BJ (cell line): Measurements from ENCODE around the gene CC2D2A. TPM values are rescaled to one million over a fixed set of nuclear protein-coding genes. Genes with fewer than 3 reads are reported as not detected.

Source experiments
- CTCF ChIA-PET: fragments of 350-600 bp; formaldehyde crosslinking; extraction: SDS; loops from one replicate; lab custom pipeline; 2021; ENCODE audit warnings: antibody characterized with exemption, inconsistent platforms; lab: Yijun Ruan, JAX
- POLR2A ChIA-PET: fragments of 300-600 bp; sonication (Branson Sonifier 250); formaldehyde crosslinking; extraction: SDS; loops from one replicate; lab custom pipeline; 2021; ENCODE audit warnings: antibody characterized with exemption; lab: Charles Lee
- DNase-seq: peaks from one replicate; pipeline ENCODE4 v3.0.0-alpha.2; 2011; ENCODE audit warnings: low read depth
- H3K27me3 ChIP-seq: 2 replicates; pipeline ENCODE4 v1.6.0; 2011; ENCODE audit warnings: low read length; ENCODE audit not compliant: control insufficient read depth, insufficient read depth
- H3K36me3 ChIP-seq: 2 replicates; pipeline ENCODE4 v1.5.1; 2011; ENCODE audit warnings: low read length; ENCODE audit not compliant: control insufficient read depth, insufficient read depth
- H3K4me3 ChIP-seq: 2 replicates; pipeline ENCODE4 v1.5.1; 2011; ENCODE audit warnings: low read depth, mild to moderate bottlenecking, control low read depth, low read length
- CTCF ChIP-seq: IDR thresholded peaks from 2 replicates; pipeline ENCODE4 v1.5.1; 2011; ENCODE audit warnings: low read depth, mild to moderate bottlenecking, control low read depth, inconsistent platforms, low read length, moderate library complexity; ENCODE audit not compliant: insufficient read depth
- polyA plus RNA-seq: library from polyadenylated mRNA; depleted of rRNA; stranded (reverse); fragments of >200 nt; gene quantifications from 2 replicates; pipeline ENCODE4 v1.2.3, GENCODE V29; 2011

The CC2D2A gene
- polyA plus RNA-seq, 1 experiment, result 10.0 TPM

DNA sequence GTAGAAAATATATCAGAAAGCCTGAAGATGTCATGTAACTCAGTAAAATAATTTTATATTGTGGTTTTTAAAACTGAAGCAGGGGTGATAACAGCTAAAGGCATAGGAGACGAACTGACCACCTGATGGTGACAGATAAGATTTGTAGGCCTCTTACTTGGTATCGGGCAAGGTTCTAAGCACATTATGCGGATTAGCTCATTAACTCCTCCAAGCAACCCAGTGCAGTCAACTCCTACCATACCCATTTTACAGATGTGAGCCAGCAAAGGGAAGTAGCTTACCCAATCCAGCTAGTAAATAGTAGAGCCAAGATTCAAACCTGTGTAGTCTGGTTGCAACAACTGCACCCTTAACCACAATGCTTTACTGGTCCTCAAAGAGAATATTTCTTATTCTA, 62.1 kb downstream of the CC2D2A start:
- ChIA-PET POLR2A (no interaction called here), CTCF (interaction anchor here (1.2 kb wide), 1 partner anchor 9 kb away, joined by 3 read pairs; no protein-coding TSS in a partner anchor)
- DNase-seq, result no peak
- no peaks in the 10 kb centered on the region for H3K27me3 ChIP-seq
- no peak for TF ChIP-seq CTCF
- H3K36me3 ChIP-seq, result no peaks in the 10 kb centered on the region
- no peak overlapping the region for H3K4me3 ChIP-seq

GRCh38 chr4:15533817-15534216, 64.1 kb downstream of the CC2D2A start:
- POLR2A ChIA-PET, result no interaction called here

DNA sequence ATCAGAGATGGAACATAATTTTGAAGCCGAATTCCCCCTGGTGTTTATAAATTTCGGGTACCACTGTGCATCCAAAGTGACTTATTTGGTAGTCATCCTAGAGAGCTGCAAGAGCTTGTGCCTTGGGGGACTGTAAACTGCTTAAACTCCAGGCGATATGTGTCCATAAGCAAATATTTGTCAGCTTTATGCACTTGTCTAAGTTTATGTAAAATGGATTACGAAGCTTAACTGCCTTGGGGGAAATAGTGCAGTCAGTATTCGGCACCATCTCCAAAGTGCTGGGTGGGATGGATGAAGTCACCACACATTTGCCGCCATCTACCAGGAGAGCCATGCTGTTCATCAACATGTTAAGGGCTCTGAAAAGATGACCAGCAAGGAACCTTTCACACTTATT, 65.9 kb downstream of the CC2D2A start:
- no peak for TF ChIP-seq CTCF
- Histone ChIP-seq H3K27me3 (no peaks in the 10 kb centered on the region), H3K36me3 (peaks cover 5% of the 10 kb centered on the region), H3K4me3 (no peak overlapping the region)
- POLR2A ChIA-PET, result no interaction called here
- DNase-seq, result no peak
- CTCF ChIA-PET, result no interaction called here

More at GRCh38 chr4:15533817-15534216, 64.1 kb downstream of the CC2D2A start:
- Histone ChIP-seq H3K27me3 (no peaks in the 10 kb centered on the region), H3K4me3 (no peak overlapping the region), H3K36me3 (peaks cover 5% of the 10 kb centered on the region)
- CTCF ChIA-PET, result interaction anchor here (0.9 kb wide), 1 partner anchor 10 kb away, joined by 3 read pairs; no protein-coding TSS in a partner anchor
- no peak for DNase-seq
- TF ChIP-seq CTCF, result no peak

GRCh38 chr4:15536552-15537499, 67.1 kb downstream of the CC2D2A start:
- DNase-seq, result no peak
- Histone ChIP-seq H3K27me3 (no peaks in the 10 kb centered on the region), H3K36me3 (peaks cover 5% of the 10 kb centered on the region), H3K4me3 (no peak overlapping the region)
- ChIA-PET POLR2A (no interaction called here), CTCF (interaction anchor here (1.0 kb wide), 1 partner anchor 9 kb away, joined by 3 read pairs; no protein-coding TSS in a partner anchor)
- no peak for TF ChIP-seq CTCF

DNA sequence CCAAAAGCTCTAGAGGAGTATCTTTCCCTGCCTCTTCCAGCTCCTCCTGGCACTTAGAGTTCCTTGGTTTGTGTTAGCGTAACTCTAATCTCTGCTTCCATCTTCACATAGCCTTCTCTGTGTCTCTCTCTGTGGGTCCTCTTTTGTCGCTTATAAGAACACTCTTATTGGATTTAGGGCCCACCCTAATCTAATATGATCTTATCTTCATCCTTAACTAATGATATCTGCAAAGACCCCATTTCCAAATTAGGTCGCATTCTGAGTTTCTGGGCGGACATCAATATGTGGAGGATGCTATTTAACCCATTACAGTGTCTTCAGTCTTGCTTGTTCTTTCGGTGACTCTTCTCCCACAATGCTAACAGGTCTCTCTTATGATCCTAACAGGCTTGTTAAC, 72.3 kb downstream of the CC2D2A start:
- CTCF ChIA-PET, result no interaction called here
- POLR2A ChIA-PET, result no interaction called here
- TF ChIP-seq CTCF, result no peak
- DNase-seq, result no peak
- H3K27me3 ChIP-seq, result no peaks in the 10 kb centered on the region
- peaks cover 9% of the 10 kb centered on the region for H3K36me3 ChIP-seq
- no peak overlapping the region for H3K4me3 ChIP-seq
